IMR-90 (cell line): ENCODE data around the gene ZNF555. TPM values are rescaled to one million over a fixed set of nuclear protein-coding genes. Genes with fewer than 3 reads are reported as not detected.

Experiments used
- ATAC-seq: fragments of 200-7000 bp; cut with Tn5 transposase; 2 replicates; pipeline ENCODE4 v1.9.1; 2020; ENCODE audit warnings: low read depth, mild to moderate bottlenecking, moderate library complexity
- BruUV-seq: library from RNA; stranded (reverse); fragments of 400-500 nt; replicated peaks from 2 replicates; lab custom pipeline; 2021; lab: Mats Ljungman, UMichigan
- CTCF ChIA-PET: fragments of 300-600 bp; formaldehyde crosslinking; extraction: SDS; loops from one replicate; lab custom pipeline; 2021; ENCODE audit warnings: antibody characterized with exemption; lab: Yijun Ruan, JAX
- POLR2A ChIA-PET: fragments of 300-600 bp; sonication (Branson Sonifier 250); formaldehyde crosslinking; loops from one replicate; lab custom pipeline; 2022; ENCODE audit warnings: antibody characterized with exemption; ENCODE audit not compliant: unreplicated experiment; lab: Charles Lee
- DNase-seq: peaks from one replicate; pipeline ENCODE4 v3.0.0; 2013
- H2AFZ ChIP-seq: replicated peaks from 2 replicates; pipeline ENCODE3; 2013; ENCODE audit warnings: low read length, mild to moderate bottlenecking; ENCODE audit not compliant: poor library complexity
- H2AK5ac ChIP-seq: 2 replicates; pipeline ENCODE4 v1.6.1; 2013; ENCODE audit warnings: low read depth, low read length, inconsistent platforms
- H2AK9ac ChIP-seq: replicated peaks from 2 replicates; pipeline ENCODE3; 2013; ENCODE audit warnings: mild to moderate bottlenecking, low read depth, low read length, moderate library complexity; ENCODE audit not compliant: poor library complexity
- H2BK120ac ChIP-seq: 2 replicates; pipeline ENCODE4 v1.6.1; 2013; ENCODE audit warnings: low read depth, low read length, inconsistent platforms
- H2BK15ac ChIP-seq: 3 replicates; pipeline ENCODE4 v1.6.1; 2013; ENCODE audit warnings: low read depth, low read length, inconsistent platforms
- H2BK20ac ChIP-seq: 2 replicates; pipeline ENCODE4 v1.6.1; 2013; ENCODE audit warnings: low read depth, mild to moderate bottlenecking, inconsistent platforms, low read length, moderate library complexity
- H2BK5ac ChIP-seq: 2 replicates; pipeline ENCODE4 v1.6.1; 2013; ENCODE audit warnings: mild to moderate bottlenecking, low read depth, low read length, inconsistent platforms; ENCODE audit not compliant: poor library complexity, severe bottlenecking
- H3K14ac ChIP-seq: replicated peaks from 2 replicates; pipeline ENCODE4 v1.6.1; 2013; ENCODE audit warnings: low read depth, low read length, inconsistent platforms
- H3K18ac ChIP-seq: 2 replicates; pipeline ENCODE4 v1.6.1; 2013; ENCODE audit warnings: low read depth, low read length, control low read depth
- H3K23ac ChIP-seq: 2 replicates; pipeline ENCODE4 v1.6.1; 2013; ENCODE audit warnings: low read depth, low read length, inconsistent platforms
- H3K27ac ChIP-seq: 2 replicates; pipeline ENCODE4 v1.5.1; 2013; ENCODE audit warnings: mild to moderate bottlenecking, control low read depth, low read length; ENCODE audit not compliant: insufficient read depth
- H3K27me3 ChIP-seq: 2 replicates; pipeline ENCODE4 v1.6.1; 2013; ENCODE audit warnings: low read length; ENCODE audit not compliant: control insufficient read depth, insufficient read depth
- H3K36me3 ChIP-seq: 2 replicates; pipeline ENCODE4 v1.6.1; 2013; ENCODE audit warnings: low read length, mixed read lengths; ENCODE audit not compliant: control insufficient read depth, insufficient read depth
- H3K4ac ChIP-seq: 2 replicates; pipeline ENCODE4 v1.6.1; 2013; ENCODE audit warnings: low read depth, low read length, inconsistent platforms
- H3K4me1 ChIP-seq: 2 replicates; pipeline ENCODE4 v1.6.1; 2013; ENCODE audit warnings: low read length, mixed read lengths; ENCODE audit not compliant: control insufficient read depth, insufficient read depth
- H3K4me2 ChIP-seq: 2 replicates; pipeline ENCODE4 v1.6.1; 2013; ENCODE audit warnings: low read depth, mild to moderate bottlenecking, control low read depth, low read length, moderate library complexity
- H3K4me3 ChIP-seq: 2 replicates; pipeline ENCODE4 v1.5.1; 2013; ENCODE audit warnings: low read depth, mild to moderate bottlenecking, control low read depth, low read length, moderate library complexity; ENCODE audit not compliant: insufficient read depth
- H3K56ac ChIP-seq: 2 replicates; pipeline ENCODE4 v1.6.1; 2013; ENCODE audit warnings: low read length, inconsistent platforms; ENCODE audit not compliant: insufficient read depth; ENCODE audit errors: extremely low read depth
- H3K79me1 ChIP-seq, 2 experiments: 2 replicates each; pipeline ENCODE4 v1.6.1; 2013; ENCODE audit warnings: low read length in 2 of 2, inconsistent platforms in 1 of 2, low read depth in 1 of 2
- H3K9ac ChIP-seq: 2 replicates; pipeline ENCODE4 v1.6.1; 2013; ENCODE audit warnings: low read depth, low read length, control low read depth
- H3K9me1 ChIP-seq: 2 replicates; pipeline ENCODE4 v1.6.1; 2013; ENCODE audit warnings: low read length, inconsistent platforms; ENCODE audit not compliant: insufficient read depth
- H3K9me3 ChIP-seq: 2 replicates; pipeline ENCODE4 v1.6.1; 2013; ENCODE audit warnings: low read length; ENCODE audit not compliant: control insufficient read depth, insufficient read depth
- H4K20me1 ChIP-seq: 2 replicates; pipeline ENCODE4 v1.6.1; 2013; ENCODE audit warnings: low read length, inconsistent platforms; ENCODE audit not compliant: insufficient read depth
- H4K5ac ChIP-seq: 2 replicates; pipeline ENCODE4 v1.6.1; 2013; ENCODE audit warnings: mild to moderate bottlenecking, low read depth, low read length, control low read depth
- H4K8ac ChIP-seq, 2 experiments: 2 replicates each; pipeline ENCODE4 v1.6.1; 2013; ENCODE audit warnings: low read depth in 2 of 2, low read length in 2 of 2, control low read depth in 1 of 2, inconsistent platforms in 1 of 2
- H4K91ac ChIP-seq: 2 replicates; pipeline ENCODE4 v1.6.1; 2013; ENCODE audit warnings: low read depth, low read length, inconsistent platforms; ENCODE audit not compliant: insufficient read depth
- CEBPB ChIP-seq: IDR thresholded peaks from 2 replicates; pipeline ENCODE4 v1.6.1; 2012; ENCODE audit warnings: low read depth, low read length, improper control_type of control experiment
- CHD1 ChIP-seq: IDR thresholded peaks from 2 replicates; pipeline ENCODE4 v1.6.1; 2012; ENCODE audit warnings: low read depth, low read length, improper control_type of control experiment
- CTCF ChIP-seq: conservative IDR thresholded peaks from 2 replicates; pipeline ENCODE4 v1.5.1; 2012; ENCODE audit warnings: mild to moderate bottlenecking, low read depth, low read length, improper control_type of control experiment
- ELK1 ChIP-seq: fragments of 150-350 bp; IDR thresholded peaks from 2 replicates; pipeline ENCODE4 v1.6.1; 2016; ENCODE audit warnings: low read depth, mild to moderate bottlenecking, low read length, moderate library complexity, borderline replicate concordance
- FOS ChIP-seq: fragments of 150-350 bp; IDR thresholded peaks from 2 replicates; pipeline ENCODE4 v1.6.1; 2016; ENCODE audit warnings: low read depth, low read length
- MAFK ChIP-seq: IDR thresholded peaks from 2 replicates; pipeline ENCODE4 v1.6.1; 2012; ENCODE audit warnings: low read depth, low read length, improper control_type of control experiment
- MAZ ChIP-seq: IDR thresholded peaks from 2 replicates; pipeline ENCODE4 v1.6.1; 2012; ENCODE audit warnings: low read depth, mild to moderate bottlenecking, low read length, improper control_type of control experiment, moderate library complexity, borderline replicate concordance
- MXI1 ChIP-seq: IDR thresholded peaks from 2 replicates; pipeline ENCODE4 v1.6.1; 2012; ENCODE audit warnings: low read depth, mild to moderate bottlenecking, low read length, moderate library complexity, borderline replicate concordance
- NFE2L2 ChIP-seq: fragments of 150-350 bp; IDR thresholded peaks from 2 replicates; pipeline ENCODE4 v1.6.1; 2016; ENCODE audit warnings: low read depth, mild to moderate bottlenecking, low read length
- POLR2A ChIP-seq: IDR thresholded peaks from 2 replicates; pipeline ENCODE4 v1.6.1; 2012; ENCODE audit warnings: mild to moderate bottlenecking, low read depth, low read length
- RAD21 ChIP-seq: IDR thresholded peaks from 2 replicates; pipeline ENCODE4 v1.6.1; 2012; ENCODE audit warnings: low read length, improper control_type of control experiment
- RCOR1 ChIP-seq: IDR thresholded peaks from 2 replicates; pipeline ENCODE4 v1.6.1; 2012; ENCODE audit warnings: mild to moderate bottlenecking, low read length, improper control_type of control experiment; ENCODE audit not compliant: insufficient replicate concordance
- SMC3 ChIP-seq: fragments of 150-350 bp; IDR thresholded peaks from 2 replicates; pipeline ENCODE4 v1.6.1; 2016; ENCODE audit warnings: low read depth, mild to moderate bottlenecking, antibody characterized with exemption, low read length, moderate library complexity
- USF2 ChIP-seq: fragments of 150-350 bp; IDR thresholded peaks from 2 replicates; pipeline ENCODE4 v1.6.1; 2017; ENCODE audit warnings: mild to moderate bottlenecking, antibody characterized with exemption, low read length, low read depth
- WGBS, 2 experiments: methylation state at CpG; one replicate each; pipeline versions ENCODE4 v1.1.5 to v1.1.7; 2013; ENCODE audit warnings: missing lambda C conversion rate in 2 of 2; ENCODE audit not compliant: insufficient read length in 1 of 2; ENCODE audit errors: extremely low coverage in 2 of 2; 5-methylcytosine and 5-hydroxymethylcytosine counted together
- dilution Hi-C: fragments of 300-500 bp; cut with HindIII; formaldehyde crosslinking; loops from one replicate; pipeline ENCODE4 v1.14.3; 2018; ENCODE audit warnings: low sequenced_read_pairs; ENCODE audit not compliant: unreplicated experiment
- in situ Hi-C: fragments of 300-500 bp; cut with MboI; formaldehyde crosslinking; loops from 3 replicates; pipeline ENCODE4 v1.14.3; 2019; ENCODE audit warnings: low sequenced_read_pairs, inconsistent platforms, mixed read lengths
- intact Hi-C: fragments of 100-400 bp; cut with micrococcal nuclease; formaldehyde crosslinking; loops from 2 replicates; pipeline ENCODE4 v1.10.0; 2022
- polyA plus RNA-seq, 3 experiments: library from polyadenylated mRNA; depleted of rRNA; stranded (reverse); fragments of >200 nt; gene quantifications; 2 replicates each; pipeline ENCODE4 v1.2.3, GENCODE V29; 2012; ENCODE audit warnings: low replicate concordance in 1 of 3
- total RNA-seq: library from RNA; depleted of rRNA; stranded (reverse); fragments of >200 nt; gene quantifications from 2 replicates; pipeline ENCODE4 v1.2.3, GENCODE V29; 2012

ZNF555 gene
- total and polyA plus RNA-seq, 2 of the 4 experiments (the other 2 are of a cell fraction): 2.8 to 9.7 TPM

- Histone ChIP-seq H2BK5ac (no peak overlapping the region), H3K9me1 (no peaks in the 10 kb centered on the region), H3K18ac (no peak overlapping the region), H3K4me1 (no peaks in the 10 kb centered on the region), H3K4me2 (no peak overlapping the region), H2AK5ac (no peak overlapping the region), H2BK20ac (no peak overlapping the region), H3K14ac (no peak overlapping the region), H3K27me3 (no peaks in the 10 kb centered on the region), H3K4ac (no peak overlapping the region), H2AFZ (no peak overlapping the region), H3K9ac (no peak overlapping the region), H4K8ac (no peak overlapping the region), H3K79me1 (no peaks in the 10 kb centered on the region; a peak in 1 of 4 replicates), H4K20me1 (no peaks in the 10 kb centered on the region; the same call in 1 of the 2 replicates), H2AK9ac (peak overlapping the region; percentile 72), H3K23ac (no peak overlapping the region), H4K5ac (no peak overlapping the region), H3K4me3 (no peak overlapping the region), H3K9me3 (no peaks in the 10 kb centered on the region), H2BK15ac (no peak overlapping the region), H4K91ac (no peak overlapping the region), H3K56ac (no peak overlapping the region), H3K27ac (no peak overlapping the region), H3K36me3 (peaks cover 48% of the 10 kb centered on the region), H2BK120ac (no peak overlapping the region)
- no peak for TF ChIP-seq MXI1
- TF ChIP-seq USF2: no peak
- no peak for TF ChIP-seq CTCF
- no peak for TF ChIP-seq MAZ
- no peak for TF ChIP-seq SMC3
- TF ChIP-seq RAD21: no peak
- TF ChIP-seq RCOR1: no peak
- no peak for TF ChIP-seq MAFK
- TF ChIP-seq POLR2A: no peak
- TF ChIP-seq ELK1: no peak
- TF ChIP-seq FOS: no peak
- no peak for TF ChIP-seq CEBPB
- no peak for TF ChIP-seq NFE2L2
- TF ChIP-seq CHD1: no peak
- 96% methylated on average over 24 of the region's 41 CpGs; no CpG with 5 or more reads in 1 of the 2 experiments for WGBS, 2 experiments
- no peak for ATAC-seq
- dilution Hi-C loops: no loop called here
- CTCF ChIA-PET: no interaction called here
- in situ Hi-C loops: no loop called here
- intact Hi-C loops: no loop called here
- BruUV-seq: no TSS peak
- POLR2A ChIA-PET: no interaction called here
- no peak for DNase-seq
Observed at GRCh38 chr19:2808129-2808941, 32.9 kb upstream of the ZNF555 start.
